ENCODE results near the gene GRIK4. TPM values are rescaled to one million over a fixed set of nuclear protein-coding genes. Genes with fewer than 3 reads are reported as not detected.

The GRIK4 gene
- total RNA-seq, 1 donor from 2014 or later, result 4.5 TPM

DNA sequence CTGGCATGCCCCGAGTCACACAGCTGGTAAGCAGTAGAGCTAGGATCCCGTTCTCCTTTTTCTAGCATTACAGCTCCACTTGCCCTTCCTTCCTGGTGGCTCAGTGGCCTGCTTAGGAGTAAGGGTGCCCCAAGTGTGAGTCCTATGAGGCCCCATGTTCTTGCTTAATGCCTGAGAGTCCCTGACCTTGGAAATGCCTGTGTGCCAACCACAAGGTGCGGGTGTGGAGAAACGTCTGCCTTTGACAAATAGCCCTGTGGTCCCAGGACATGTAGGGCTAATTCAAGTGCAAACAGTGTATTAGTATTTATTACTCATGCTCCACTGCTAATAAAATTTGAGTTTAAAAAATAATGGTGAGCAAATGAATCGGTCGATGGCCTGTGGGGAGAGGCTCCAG is 18.4 kb downstream of the GRIK4 start:
- H3K27me3 Mint-ChIP-seq (ENCODE audit: unreplicated experiment), result peaks cover 2% of the 10 kb centered on the region
- no peak for DNase-seq (ENCODE audit: low spot score)
- peaks cover 3% of the 10 kb centered on the region for H3K4me1 Mint-ChIP-seq (ENCODE audit: unreplicated experiment)
- no peaks in the 10 kb centered on the region for H3K9me3 Mint-ChIP-seq (ENCODE audit: unreplicated experiment)
- peaks cover 3% of the 10 kb centered on the region for H3K36me3 Mint-ChIP-seq (ENCODE audit: low read depth, unreplicated experiment)
- TF ChIP-seq, protein P1, sequence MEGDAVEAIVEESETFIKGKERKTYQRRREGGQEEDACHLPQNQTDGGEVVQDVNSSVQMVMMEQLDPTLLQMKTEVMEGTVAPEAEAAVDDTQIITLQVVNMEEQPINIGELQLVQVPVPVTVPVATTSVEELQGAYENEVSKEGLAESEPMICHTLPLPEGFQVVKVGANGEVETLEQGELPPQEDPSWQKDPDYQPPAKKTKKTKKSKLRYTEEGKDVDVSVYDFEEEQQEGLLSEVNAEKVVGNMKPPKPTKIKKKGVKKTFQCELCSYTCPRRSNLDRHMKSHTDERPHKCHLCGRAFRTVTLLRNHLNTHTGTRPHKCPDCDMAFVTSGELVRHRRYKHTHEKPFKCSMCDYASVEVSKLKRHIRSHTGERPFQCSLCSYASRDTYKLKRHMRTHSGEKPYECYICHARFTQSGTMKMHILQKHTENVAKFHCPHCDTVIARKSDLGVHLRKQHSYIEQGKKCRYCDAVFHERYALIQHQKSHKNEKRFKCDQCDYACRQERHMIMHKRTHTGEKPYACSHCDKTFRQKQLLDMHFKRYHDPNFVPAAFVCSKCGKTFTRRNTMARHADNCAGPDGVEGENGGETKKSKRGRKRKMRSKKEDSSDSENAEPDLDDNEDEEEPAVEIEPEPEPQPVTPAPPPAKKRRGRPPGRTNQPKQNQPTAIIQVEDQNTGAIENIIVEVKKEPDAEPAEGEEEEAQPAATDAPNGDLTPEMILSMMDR (IDR thresholded peaks at IDR 0.05; ENCODE audit: unreplicated experiment), result no peak
- no peak overlapping the region for H3K27ac Mint-ChIP-seq (ENCODE audit: unreplicated experiment)
- H3K4me3 Mint-ChIP-seq (ENCODE audit: unreplicated experiment), result no peak overlapping the region

DNA sequence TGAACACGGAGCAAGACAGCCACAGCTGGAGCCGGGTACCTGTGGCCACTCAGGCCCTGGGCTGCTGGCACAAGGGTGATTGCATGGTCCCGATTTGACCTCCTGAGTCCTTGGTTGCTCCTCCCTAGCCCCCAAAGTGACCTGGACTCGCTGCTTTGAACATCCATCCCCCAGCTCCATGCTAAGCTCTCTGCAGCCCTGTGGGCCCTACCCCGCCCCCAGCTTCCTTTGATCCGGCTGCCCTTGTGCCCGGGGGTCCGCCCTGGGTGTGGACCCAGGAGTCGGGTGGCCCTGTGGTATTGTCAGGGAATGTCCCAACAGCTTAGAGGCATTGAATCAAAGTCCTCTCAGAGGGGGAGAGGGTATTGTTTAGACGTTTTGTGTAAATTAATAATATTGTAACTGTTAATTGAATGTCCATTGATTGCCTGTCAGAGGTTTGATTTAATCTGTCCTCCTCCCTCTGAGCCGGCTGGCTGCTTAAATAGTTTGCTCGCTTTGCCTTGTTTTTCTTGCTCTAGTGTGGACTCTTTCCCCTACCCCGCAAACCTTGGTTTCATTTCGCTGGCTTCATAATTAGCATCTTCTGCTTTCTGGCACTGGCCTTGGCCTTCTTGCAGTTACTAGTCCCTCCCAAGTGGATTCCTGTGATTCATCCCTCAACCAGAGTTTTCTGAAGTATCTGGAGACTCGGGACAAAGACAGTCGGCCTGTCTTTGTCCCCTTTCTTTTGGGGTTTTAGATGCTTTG is 20.7 kb downstream of the GRIK4 start:
- DNase-seq (ENCODE audit: low spot score), result no peak
- no peaks in the 10 kb centered on the region for H3K4me1 Mint-ChIP-seq (ENCODE audit: unreplicated experiment)
- no peak overlapping the region for H3K27ac Mint-ChIP-seq (ENCODE audit: unreplicated experiment)
- H3K36me3 Mint-ChIP-seq (ENCODE audit: low read depth, unreplicated experiment), result peaks cover 3% of the 10 kb centered on the region
- TF ChIP-seq, protein P1 (IDR thresholded peaks at IDR 0.05; ENCODE audit: unreplicated experiment), result no peak
- no peak overlapping the region for H3K4me3 Mint-ChIP-seq (ENCODE audit: unreplicated experiment)
- H3K9me3 Mint-ChIP-seq (ENCODE audit: unreplicated experiment), result no peaks in the 10 kb centered on the region
- H3K27me3 Mint-ChIP-seq (ENCODE audit: unreplicated experiment), result peaks cover 2% of the 10 kb centered on the region

DNA sequence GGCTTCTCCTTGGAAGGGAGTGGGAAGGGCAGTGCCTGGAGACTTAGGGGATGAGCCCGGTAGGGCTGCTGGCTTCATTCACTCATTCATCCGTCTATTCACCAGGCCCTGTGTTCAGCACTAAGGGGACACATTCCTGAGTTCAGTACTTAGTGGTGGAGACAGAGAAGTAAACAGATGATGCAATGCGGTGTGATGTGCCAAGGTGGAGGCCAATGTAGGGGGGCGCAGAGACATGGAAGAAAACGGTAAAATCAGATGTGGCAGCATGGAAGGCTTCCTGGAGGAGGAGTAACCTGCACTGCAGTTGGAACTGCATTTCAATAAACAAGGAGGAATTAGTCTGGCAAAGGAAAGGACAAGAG is 21.3 kb downstream of the GRIK4 start:
- Mint-ChIP-seq H3K27me3 (ENCODE audit: unreplicated experiment) (peaks cover 2% of the 10 kb centered on the region), H3K9me3 (ENCODE audit: unreplicated experiment) (no peaks in the 10 kb centered on the region), H3K36me3 (ENCODE audit: low read depth, unreplicated experiment) (peaks cover 3% of the 10 kb centered on the region), H3K4me1 (ENCODE audit: unreplicated experiment) (no peaks in the 10 kb centered on the region), H3K4me3 (ENCODE audit: unreplicated experiment) (no peak overlapping the region), H3K27ac (ENCODE audit: unreplicated experiment) (no peak overlapping the region)
- DNase-seq (ENCODE audit: low spot score), result no peak
- TF ChIP-seq, protein P1 (IDR thresholded peaks at IDR 0.05; ENCODE audit: unreplicated experiment), result no peak

DNA sequence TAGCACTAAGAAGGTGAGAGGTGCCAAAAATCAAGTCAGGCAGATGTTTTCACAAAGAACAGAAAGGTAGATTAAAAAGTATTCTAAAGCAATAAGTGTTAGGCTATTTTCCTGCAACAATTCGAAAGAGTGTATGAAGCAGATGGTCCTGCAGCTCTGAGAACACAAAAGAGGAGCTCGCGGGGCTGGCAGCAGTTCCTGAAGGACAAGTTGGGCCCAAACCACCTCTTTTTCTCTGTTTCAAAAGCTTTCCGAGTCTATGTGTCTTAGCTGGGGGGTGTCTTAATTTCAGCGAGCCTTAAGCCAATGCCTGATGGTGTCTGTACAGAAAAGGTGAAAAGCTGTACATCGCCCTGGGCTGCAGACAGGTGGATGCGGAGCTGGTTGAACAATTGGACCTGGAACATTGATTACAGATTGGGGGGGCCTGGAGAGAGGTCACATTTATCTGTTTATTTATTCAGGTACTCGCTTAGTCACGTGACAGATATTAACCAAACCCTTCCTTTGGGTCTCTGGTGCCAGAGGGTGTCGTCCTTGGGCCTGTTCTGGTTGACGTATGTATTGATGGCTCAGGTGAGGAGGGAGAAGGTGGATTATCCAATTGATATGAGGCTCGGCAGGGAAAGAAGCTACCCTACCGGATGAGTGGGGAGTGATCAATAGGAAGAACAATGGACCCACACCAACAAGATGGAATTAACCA is 24.7 kb downstream of the GRIK4 start:
- H3K4me1 Mint-ChIP-seq (ENCODE audit: unreplicated experiment), result peaks cover 7% of the 10 kb centered on the region
- TF ChIP-seq, protein P1 (IDR thresholded peaks at IDR 0.05; ENCODE audit: unreplicated experiment), result no peak
- H3K4me3 Mint-ChIP-seq (ENCODE audit: unreplicated experiment), result no peak overlapping the region
- no peak overlapping the region for H3K27ac Mint-ChIP-seq (ENCODE audit: unreplicated experiment)
- DNase-seq (ENCODE audit: low spot score), result no peak
- H3K27me3 Mint-ChIP-seq (ENCODE audit: unreplicated experiment), result no peaks in the 10 kb centered on the region
- peaks cover 3% of the 10 kb centered on the region for H3K36me3 Mint-ChIP-seq (ENCODE audit: low read depth, unreplicated experiment)
- H3K9me3 Mint-ChIP-seq (ENCODE audit: unreplicated experiment), result no peaks in the 10 kb centered on the region

DNA sequence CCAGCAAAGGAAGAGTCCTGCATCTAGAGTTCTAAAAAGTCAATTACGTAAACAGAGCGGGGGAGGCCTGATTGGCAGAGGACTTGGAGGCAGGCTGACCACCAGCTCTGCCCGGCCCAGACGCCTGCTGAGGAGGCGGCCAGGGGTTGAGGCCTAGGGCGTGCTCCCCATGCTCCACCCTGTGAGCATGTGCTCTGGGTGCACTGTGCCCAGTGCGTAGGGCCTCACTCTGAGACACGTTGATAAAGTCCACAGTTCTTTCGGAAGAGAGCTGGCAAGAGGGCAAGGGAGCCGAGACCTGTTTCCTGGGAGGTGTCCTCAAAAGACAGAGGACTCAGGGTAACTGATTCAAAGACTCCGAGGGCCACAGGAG is 25.2 kb downstream of the GRIK4 start:
- Mint-ChIP-seq H3K9me3 (ENCODE audit: unreplicated experiment) (no peaks in the 10 kb centered on the region), H3K27me3 (ENCODE audit: unreplicated experiment) (no peaks in the 10 kb centered on the region), H3K36me3 (ENCODE audit: low read depth, unreplicated experiment) (peaks cover 3% of the 10 kb centered on the region), H3K27ac (ENCODE audit: unreplicated experiment) (no peak overlapping the region), H3K4me3 (ENCODE audit: unreplicated experiment) (no peak overlapping the region), H3K4me1 (ENCODE audit: unreplicated experiment) (peaks cover 7% of the 10 kb centered on the region)
- TF ChIP-seq, protein P1 (IDR thresholded peaks at IDR 0.05; ENCODE audit: unreplicated experiment), result no peak
- DNase-seq (ENCODE audit: low spot score), result no peak
